PFSK-1 (cell line): Measurements from ENCODE around the gene ULK3.

ENCODE experiments used
- FOXP2 ChIP-seq: optimal IDR thresholded peaks from 2 replicates; pipeline ENCODE3; 2011; ENCODE audit warnings: borderline replicate concordance, control low read depth, inconsistent platforms; ENCODE audit not compliant: insufficient read depth; ENCODE audit errors: extremely low read length, extremely low read depth
- POLR2AphosphoS5 ChIP-seq: IDR thresholded peaks from 2 replicates; pipeline ENCODE4 v1.6.1; 2012; ENCODE audit warnings: low read depth, mild to moderate bottlenecking, control low read depth, low read length, moderate library complexity

DNA sequence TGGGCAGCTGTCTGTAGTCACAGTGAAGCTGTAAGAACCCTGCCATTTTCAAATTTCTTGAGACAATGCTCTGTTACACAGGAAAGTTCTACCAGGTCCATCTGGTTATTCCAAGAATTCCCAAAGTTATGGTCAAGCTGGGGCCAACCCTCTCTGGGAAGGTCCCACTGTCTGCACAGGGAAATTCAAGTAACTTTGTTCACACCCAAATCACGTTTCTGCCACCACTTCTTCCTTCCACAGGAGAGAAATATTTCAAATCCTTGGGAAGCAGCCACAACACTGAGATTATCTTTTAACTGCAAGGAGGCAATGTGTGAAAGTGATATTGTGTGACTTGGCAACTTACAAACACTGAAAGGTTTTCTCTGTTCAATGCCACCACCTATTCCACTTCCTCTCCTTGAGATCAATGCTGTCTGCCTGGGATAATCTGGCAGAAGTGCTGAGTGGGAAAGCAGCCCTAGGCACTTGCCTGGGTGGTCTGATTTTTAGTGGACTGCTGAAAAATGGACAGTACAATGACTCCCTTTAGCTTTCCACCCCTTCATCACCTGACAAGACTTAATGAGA is 24.6 kb upstream of the ULK3 start:
- TF ChIP-seq POLR2AphosphoS5 (no peak), FOXP2 (no peak)
